Measurements from ENCODE around the gene CEP57.

CEP57 gene

DNA sequence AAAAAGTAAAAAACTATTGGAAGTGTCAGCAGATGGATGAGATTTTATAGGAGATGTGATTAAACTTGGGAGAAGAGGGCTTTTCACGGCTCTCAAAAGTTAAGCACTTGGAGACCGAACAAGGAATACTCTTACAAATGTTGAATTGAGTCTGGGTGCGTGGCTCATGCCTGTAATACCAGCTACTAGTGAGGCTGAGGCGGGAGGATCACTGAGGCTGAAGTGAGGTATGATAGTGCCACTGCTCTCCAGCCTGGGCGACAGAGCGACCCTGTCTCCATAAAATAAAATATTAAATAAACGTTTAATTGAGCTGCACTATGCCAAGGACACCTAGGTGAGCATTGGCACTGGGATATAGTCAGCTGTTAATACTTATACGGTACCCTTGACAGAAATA is 1.9 kb downstream of the CEP57 start:
- peaks cover 45% of the 10 kb centered on the region for H4K20me1 ChIP-seq (ENCODE audit: insufficient read depth, low read length)

DNA sequence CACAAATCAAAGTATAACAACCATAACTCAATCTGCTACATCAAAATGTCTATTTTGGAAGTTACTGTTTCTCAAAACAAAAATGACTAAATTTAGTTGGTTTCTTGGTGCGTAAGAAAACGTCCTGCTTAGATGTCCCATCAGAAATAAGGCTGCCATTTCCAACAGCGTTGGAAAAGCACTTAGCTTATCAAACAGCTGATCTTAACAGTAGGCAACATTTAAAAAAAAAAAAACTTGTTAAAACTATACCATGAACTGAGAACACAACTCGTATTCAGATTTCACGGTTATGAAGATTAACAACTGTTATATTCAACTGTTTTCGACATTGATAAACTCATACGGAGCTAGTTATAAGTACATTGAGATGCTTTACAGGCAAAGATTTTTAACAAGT is 2.4 kb downstream of the CEP57 start:
- Histone ChIP-seq H3K4me1 (ENCODE audit: insufficient read depth, low read length) (peaks cover 45% of the 10 kb centered on the region), H3K79me2 (ENCODE audit: insufficient read depth, low read length) (peaks cover 89% of the 10 kb centered on the region), H3K9ac (ENCODE audit: low read depth, low read length) (peak overlapping the region; percentile 86), H3K27ac (ENCODE audit: low read length) (no peak overlapping the region), H3K4me3 (ENCODE audit: low read depth in 1 of 2, low read length in 2 of 2) (peak overlapping the region in 1 of 2 experiments; percentile 85; a peak in 3 of 4 replicates), H3K9me3 (ENCODE audit: insufficient read depth, low read length, severe bottlenecking) (no peaks in the 10 kb centered on the region), H4K20me1 (ENCODE audit: insufficient read depth, low read length) (peaks cover 50% of the 10 kb centered on the region), H3K4me2 (ENCODE audit: insufficient read depth, low read length) (peak overlapping the region; percentile 74), H2AFZ (ENCODE audit: low read depth, low read length) (no peak overlapping the region), H3K36me3 (ENCODE audit: insufficient read depth, low read length) (peaks cover 11% of the 10 kb centered on the region), H3K27me3 (ENCODE audit: insufficient read depth, low read length, poor library complexity) (no peaks in the 10 kb centered on the region)
- TF ChIP-seq EZH2 (IDR thresholded peaks at IDR 0.05; ENCODE audit: borderline replicate concordance, low read depth, low read length, severe bottlenecking) = no peak
- TF ChIP-seq, protein P1, sequence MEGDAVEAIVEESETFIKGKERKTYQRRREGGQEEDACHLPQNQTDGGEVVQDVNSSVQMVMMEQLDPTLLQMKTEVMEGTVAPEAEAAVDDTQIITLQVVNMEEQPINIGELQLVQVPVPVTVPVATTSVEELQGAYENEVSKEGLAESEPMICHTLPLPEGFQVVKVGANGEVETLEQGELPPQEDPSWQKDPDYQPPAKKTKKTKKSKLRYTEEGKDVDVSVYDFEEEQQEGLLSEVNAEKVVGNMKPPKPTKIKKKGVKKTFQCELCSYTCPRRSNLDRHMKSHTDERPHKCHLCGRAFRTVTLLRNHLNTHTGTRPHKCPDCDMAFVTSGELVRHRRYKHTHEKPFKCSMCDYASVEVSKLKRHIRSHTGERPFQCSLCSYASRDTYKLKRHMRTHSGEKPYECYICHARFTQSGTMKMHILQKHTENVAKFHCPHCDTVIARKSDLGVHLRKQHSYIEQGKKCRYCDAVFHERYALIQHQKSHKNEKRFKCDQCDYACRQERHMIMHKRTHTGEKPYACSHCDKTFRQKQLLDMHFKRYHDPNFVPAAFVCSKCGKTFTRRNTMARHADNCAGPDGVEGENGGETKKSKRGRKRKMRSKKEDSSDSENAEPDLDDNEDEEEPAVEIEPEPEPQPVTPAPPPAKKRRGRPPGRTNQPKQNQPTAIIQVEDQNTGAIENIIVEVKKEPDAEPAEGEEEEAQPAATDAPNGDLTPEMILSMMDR (IDR thresholded peaks at IDR 0.05; ENCODE audit: borderline replicate concordance, extremely low read depth, low read length, poor library complexity, severe bottlenecking) = no peak
- no peak for DNase-seq
- no peak for ATAC-seq (ENCODE audit: insufficient read depth, low read depth)

More for the DNA sequence above, 1.9 kb downstream of the CEP57 start:
- TF ChIP-seq, protein P1 (IDR thresholded peaks at IDR 0.05; ENCODE audit: borderline replicate concordance, extremely low read depth, low read length, poor library complexity, severe bottlenecking) = no peak
- TF ChIP-seq EZH2 (IDR thresholded peaks at IDR 0.05; ENCODE audit: borderline replicate concordance, low read depth, low read length, severe bottlenecking) = no peak
- Histone ChIP-seq H3K27ac (ENCODE audit: low read length) (peak overlapping the region; percentile 96), H3K9me3 (ENCODE audit: insufficient read depth, low read length, severe bottlenecking) (no peaks in the 10 kb centered on the region), H2AFZ (ENCODE audit: low read depth, low read length) (no peak overlapping the region), H3K9ac (ENCODE audit: low read depth, low read length) (peak overlapping the region; percentile 86), H3K4me3 (ENCODE audit: low read depth in 1 of 2, low read length in 2 of 2) (peak overlapping the region; percentile 82 to 85; a peak in 3 of 4 replicates), H3K79me2 (ENCODE audit: insufficient read depth, low read length) (peaks cover 89% of the 10 kb centered on the region), H3K27me3 (ENCODE audit: insufficient read depth, low read length, poor library complexity) (no peaks in the 10 kb centered on the region), H3K4me1 (ENCODE audit: insufficient read depth, low read length) (peaks cover 49% of the 10 kb centered on the region), H3K4me2 (ENCODE audit: insufficient read depth, low read length) (peak overlapping the region; percentile 74), H3K36me3 (ENCODE audit: insufficient read depth, low read length) (peaks cover 15% of the 10 kb centered on the region)
- DNase-seq (no peak), ATAC-seq (ENCODE audit: insufficient read depth, low read depth) (no peak)

DNA sequence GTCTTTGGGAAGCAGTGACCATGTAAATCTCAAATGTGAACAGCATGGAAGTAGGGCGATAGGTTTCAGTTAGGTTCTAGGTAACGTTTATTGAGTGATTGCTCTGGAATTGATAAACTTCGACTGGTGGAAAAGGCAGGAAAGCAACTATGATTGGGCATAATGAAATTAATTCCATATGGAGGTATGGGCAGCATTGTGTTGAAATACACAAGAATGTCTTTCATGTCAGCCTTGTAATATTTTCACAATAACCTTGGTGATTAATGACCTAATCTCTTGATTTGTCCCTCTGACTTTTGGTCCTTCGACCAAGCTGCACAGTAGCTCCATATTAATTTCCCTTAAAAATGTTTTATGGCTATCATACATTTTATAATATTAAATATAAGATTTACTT is 2.8 kb downstream of the CEP57 start:
- no peak for ATAC-seq (ENCODE audit: insufficient read depth, low read depth)
- Histone ChIP-seq H3K4me1 (ENCODE audit: insufficient read depth, low read length) (peaks cover 41% of the 10 kb centered on the region), H3K27ac (ENCODE audit: low read length) (no peak overlapping the region), H3K4me2 (ENCODE audit: insufficient read depth, low read length) (peak overlapping the region; percentile 74), H3K4me3 (ENCODE audit: low read depth in 1 of 2, low read length in 2 of 2) (peak overlapping the region in 1 of 2 experiments; percentile 85; a peak in 2 of 4 replicates), H3K9ac (ENCODE audit: low read depth, low read length) (peak overlapping the region; percentile 86; the same call in 1 of the 2 replicates), H3K36me3 (ENCODE audit: insufficient read depth, low read length) (peaks cover 9% of the 10 kb centered on the region), H3K79me2 (ENCODE audit: insufficient read depth, low read length) (peaks cover 89% of the 10 kb centered on the region), H3K27me3 (ENCODE audit: insufficient read depth, low read length, poor library complexity) (no peaks in the 10 kb centered on the region), H3K9me3 (ENCODE audit: insufficient read depth, low read length, severe bottlenecking) (no peaks in the 10 kb centered on the region), H2AFZ (ENCODE audit: low read depth, low read length) (no peak overlapping the region), H4K20me1 (ENCODE audit: insufficient read depth, low read length) (peaks cover 52% of the 10 kb centered on the region)
- DNase-seq = no peak
- TF ChIP-seq, protein P1 (IDR thresholded peaks at IDR 0.05; ENCODE audit: borderline replicate concordance, extremely low read depth, low read length, poor library complexity, severe bottlenecking) = no peak
- no peak for TF ChIP-seq EZH2 (IDR thresholded peaks at IDR 0.05; ENCODE audit: borderline replicate concordance, low read depth, low read length, severe bottlenecking)
